Activated T-cell treated with anti-CD3 and anti-CD28 coated beads for 4 hours (primary cell): Measurements from ENCODE around the gene JPH3.

ENCODE experiments used
- DNase-seq: peaks from one replicate; pipeline ENCODE4 v3.0.0-alpha.2; 2020

JPH3 gene

GRCh38 chr16:87627542-87628245, 25.4 kb downstream of the JPH3 start:
- DNase-seq = no peak

GRCh38 chr16:87628246-87628923, 26.1 kb downstream of the JPH3 start:
- no peak for DNase-seq

DNA sequence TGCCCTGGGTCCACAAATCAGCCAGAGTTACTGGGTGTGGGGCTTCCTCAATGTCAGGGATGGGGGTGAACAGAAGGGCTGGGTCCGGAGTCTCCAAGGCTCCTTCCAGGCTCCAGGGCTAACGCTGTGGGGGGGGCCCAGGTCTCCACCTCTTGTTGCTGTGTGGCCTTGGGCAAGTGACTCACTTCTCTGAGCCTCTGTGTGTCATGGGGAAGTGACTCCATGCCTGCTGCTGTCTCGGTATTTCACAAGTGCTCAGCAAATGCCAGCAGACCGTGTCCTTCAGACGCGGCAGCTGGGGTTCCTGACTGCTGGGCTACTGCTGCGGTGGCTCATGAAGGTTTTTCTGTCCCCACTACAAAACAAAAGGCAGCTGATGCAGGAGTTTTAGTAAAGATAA, 26.6 kb downstream of the JPH3 start:
- no peak for DNase-seq

DNA sequence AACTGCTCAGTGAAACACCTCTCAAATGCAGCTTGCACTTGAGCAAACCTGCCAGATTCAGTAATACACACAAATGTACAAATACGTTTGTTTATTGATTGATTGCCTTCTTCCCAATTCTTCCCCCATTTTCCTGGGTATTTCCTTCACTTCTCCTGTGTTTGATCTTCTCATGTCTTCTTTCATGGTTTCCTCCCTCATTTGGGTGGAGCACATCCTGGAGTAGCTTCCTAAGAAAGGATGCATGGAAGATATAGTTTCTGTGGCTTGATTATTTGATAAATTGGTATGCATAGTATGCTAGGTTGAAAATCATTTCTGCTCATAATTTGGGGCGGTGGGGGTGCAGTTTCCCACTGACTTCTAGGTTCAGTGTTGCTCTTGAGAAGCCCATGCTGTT, 28.8 kb downstream of the JPH3 start:
- DNase-seq = no peak

- DNase-seq = no peak
Measured at GRCh38 chr16:87634411-87634810, 32.1 kb downstream of the JPH3 start.

DNA sequence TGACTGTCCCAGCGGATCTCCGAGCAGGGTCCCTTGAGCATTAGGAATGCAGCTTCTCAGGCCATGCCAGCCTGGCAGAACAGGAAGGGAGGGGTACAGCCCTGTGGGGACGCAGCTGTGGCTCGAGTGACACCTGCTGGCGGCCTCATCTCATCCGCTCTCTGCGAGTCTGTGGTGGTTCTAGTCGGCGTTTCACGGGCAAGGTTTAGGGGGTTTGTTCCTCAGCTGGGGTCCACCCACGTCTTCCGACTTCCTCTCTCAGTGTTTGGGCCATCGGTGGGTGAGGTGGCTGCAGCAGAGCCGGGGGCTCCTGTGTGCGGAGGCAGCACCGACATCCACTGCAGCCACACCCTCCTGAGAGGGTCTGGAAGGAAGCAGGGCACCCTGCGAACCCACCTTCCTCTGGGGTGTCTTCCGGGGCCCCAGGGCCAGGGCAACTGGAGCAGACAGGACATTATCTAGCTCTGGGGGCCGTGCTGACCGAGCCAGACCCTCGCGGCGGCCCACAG, 33.3 kb downstream of the JPH3 start:
- DNase-seq = peak; percentile 65

DNA sequence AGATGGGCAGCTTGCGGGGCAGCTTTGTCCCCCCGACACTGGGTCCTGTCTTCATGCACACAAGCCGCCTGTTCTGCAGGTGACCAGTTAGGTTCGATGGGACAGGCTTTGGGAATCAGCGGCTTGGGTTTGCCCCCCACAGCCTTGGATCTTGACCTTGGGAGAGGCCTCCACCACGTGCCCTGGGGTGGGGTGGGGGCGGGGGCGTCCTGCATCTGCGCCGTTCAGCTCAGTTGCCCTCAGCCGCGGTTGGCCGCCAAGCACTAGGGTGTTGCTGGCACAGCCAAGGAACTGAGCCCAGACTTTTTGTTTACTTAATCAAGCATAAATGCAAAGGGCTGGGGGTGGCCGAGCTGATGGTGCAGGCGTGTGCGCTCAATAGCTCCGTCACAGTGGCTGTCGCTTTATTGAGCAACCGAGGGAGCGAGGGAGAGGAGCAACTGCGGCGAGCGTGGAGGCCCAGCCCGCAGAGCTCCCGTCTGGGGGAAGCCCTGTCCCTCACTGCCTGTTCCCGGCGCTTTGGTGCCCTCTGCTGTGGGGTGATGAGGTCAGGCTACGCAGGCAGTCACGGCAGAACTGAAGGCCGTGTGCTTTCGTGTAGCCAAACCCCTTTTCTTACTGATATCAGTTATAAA, 33.9 kb downstream of the JPH3 start:
- peak; percentile 75 for DNase-seq

DNA sequence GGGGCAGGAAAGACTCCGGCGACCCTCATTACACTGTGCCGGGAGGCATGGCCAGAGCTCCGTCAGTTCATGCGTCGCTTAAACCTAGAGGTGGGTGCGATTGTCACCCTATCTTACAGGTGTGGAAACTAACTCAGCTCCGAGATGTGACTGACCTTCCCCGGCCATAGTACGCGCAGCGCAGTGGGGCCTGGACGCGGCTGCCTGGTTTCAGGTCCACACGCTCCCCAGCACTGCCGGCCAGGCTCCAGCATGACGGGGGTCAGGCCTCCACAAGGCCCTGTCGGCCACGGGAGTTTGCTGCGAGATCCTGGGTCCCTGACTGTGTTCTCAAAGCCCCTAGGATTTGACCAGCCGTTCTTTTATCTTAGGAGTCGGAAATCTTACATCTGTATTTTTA, 34.4 kb downstream of the JPH3 start:
- DNase-seq = no peak

DNA sequence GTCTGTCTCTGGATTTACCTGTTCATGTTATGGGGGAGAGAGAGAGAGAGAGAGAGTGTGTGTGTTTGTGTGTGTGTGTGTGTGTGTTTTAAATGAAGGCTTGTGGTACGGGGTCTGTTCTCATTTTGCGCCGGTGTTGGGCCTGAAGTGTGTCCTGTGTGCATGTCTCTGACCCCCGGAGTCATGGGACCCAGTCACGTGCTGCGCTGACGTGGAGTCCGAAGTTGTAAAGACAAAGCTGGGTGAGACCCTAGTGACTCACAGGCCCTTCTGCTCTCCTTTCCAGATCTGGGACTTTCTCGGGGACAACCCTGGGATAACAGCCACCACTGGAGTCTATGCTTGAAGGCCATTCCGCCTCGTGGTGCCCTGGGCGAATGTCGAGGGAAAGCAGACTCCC, 35.0 kb downstream of the JPH3 start:
- DNase-seq = no peak

GRCh38 chr16:87638736-87639135, 36.4 kb downstream of the JPH3 start:
- DNase-seq = no peak

- no peak for DNase-seq
Measured at GRCh38 chr16:87641721-87642120, 39.4 kb downstream of the JPH3 start.

DNA sequence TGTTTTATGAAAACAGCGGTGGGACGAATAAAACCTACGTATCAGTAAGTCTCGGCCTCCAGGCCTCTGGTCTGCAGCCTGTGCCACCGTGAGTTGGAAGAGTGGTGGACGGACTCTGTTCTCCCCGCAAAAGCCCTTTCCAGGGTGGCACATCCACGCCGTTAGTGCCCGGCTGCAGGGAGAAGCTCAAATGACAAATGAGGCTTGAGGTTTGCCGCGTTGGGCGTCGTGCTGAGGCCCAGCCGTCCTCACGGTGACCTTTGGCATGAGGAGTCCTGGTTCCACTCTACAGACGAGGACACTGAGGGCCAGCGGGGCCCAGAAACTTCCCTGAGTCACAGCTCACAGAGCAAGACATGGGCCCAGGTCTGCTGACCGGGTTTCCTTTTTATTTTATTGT, 40.2 kb downstream of the JPH3 start:
- DNase-seq = no peak

GRCh38 chr16:87644186-87644585, 41.9 kb downstream of the JPH3 start:
- no peak for DNase-seq

- no peak for DNase-seq
Measured at GRCh38 chr16:87644596-87644995, 42.3 kb downstream of the JPH3 start.

GRCh38 chr16:87645802-87646201, 43.5 kb downstream of the JPH3 start:
- DNase-seq = no peak

DNA sequence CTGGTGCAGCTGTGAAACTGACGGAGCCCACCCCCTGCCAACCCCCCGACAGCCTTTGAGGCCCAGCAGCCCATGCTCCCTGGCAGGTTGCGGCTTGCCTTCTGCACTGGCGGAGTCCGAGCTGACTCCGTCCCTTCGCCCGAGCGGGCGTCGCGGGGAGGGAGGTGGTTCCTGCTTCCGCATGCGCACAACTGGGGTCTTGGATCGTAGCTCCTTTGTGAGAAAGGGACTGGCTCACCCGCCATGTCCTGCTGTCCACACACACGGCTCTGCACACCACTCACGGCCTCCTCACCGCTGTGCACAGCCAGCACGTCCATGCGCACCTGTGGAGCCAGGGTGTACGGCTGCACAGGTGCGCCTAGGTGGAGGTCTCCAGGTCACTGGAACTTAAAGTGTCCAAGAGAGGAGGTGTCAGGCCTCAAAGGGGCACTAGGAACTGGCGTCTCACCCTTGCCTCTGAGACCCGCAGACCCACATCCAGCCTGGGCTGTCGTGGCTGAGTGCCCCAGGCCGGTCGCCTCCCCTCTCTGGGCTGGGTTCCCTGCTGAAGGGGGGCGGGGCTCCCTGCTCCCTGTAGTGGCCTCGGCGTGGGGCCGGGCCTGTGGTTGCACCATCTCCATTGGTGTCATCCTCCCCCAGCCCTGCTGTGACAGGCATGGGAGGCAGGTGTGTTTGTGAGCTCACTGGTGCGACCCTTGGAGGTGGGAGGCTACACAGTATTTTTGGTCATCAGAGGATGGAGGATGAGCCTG, 45.3 kb downstream of the JPH3 start:
- no peak for DNase-seq

DNA sequence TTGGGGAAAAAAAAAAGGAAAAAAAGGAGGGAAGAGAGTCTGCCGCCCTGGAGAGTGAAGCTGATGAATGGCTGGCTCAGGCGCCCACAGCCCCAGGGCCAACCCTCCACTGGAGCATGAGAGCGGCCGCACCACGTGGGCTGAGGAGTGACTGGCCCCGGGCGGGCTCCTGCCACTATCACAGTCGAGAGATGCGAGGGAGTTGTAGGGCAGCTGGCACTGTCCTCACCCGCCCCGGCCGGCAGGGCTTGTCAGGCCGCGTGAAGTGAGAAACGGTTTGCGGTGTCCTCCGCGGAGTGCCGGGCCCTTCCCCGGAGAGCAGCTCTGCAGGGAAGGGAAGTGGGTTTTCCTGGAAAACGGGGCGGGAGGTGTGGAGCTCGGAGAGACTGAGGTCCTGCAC, 45.9 kb downstream of the JPH3 start:
- no peak for DNase-seq

- no peak for DNase-seq
Measured at GRCh38 chr16:87648698-87649487, 46.6 kb downstream of the JPH3 start.

DNA sequence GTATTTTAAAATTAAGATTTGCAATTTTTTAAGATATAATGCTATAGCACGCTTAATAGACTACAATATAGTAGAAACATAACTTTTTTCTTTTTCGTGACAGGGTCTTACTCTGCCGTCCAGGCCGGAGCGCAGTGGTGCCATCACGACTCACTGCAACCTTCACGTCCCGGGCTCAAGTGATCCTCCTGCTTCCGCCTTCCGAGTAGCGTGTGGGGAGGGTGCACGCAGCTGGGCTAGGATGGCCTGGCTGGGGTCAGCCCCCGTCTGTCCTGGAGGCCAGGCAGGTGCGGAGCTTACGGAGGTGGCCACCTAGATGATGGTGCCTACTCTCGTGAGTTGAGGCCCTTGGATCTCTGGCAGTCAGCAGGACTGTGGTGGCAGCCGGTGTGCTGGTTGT, 50.1 kb downstream of the JPH3 start:
- DNase-seq = no peak

GRCh38 chr16:87652799-87653198, 50.5 kb downstream of the JPH3 start:
- no peak for DNase-seq

GRCh38 chr16:87653234-87653633, 50.9 kb downstream of the JPH3 start:
- DNase-seq = no peak

DNA sequence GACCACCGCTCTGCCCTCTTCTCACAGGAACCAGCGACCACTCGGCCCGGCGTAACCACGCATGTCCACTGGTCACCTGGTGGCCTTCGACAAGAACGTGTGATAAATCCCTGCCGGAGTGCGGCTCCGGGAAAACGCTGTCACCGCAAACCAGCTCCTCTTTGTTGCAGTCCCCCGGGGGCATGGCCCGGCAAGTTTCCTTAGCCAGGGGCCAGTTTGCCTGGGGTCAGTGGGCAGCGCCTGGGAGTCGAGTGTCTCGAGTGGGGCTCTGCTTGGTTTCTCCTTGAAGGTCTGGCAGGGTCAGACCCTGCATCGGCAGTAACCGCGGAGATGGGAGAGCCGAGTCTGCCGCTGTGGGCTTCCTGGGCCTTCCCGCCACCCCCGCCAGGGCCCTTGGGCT, 52.5 kb downstream of the JPH3 start:
- DNase-seq = no peak

GRCh38 chr16:87656328-87656727, 54.0 kb downstream of the JPH3 start:
- no peak for DNase-seq
